IMR-90 (cell line): Measurements from ENCODE around the gene NRIP1. TPM values are rescaled to one million over a fixed set of nuclear protein-coding genes. Genes with fewer than 3 reads are reported as not detected.
A peak's percentile ranks its signal among the peaks of the same experiment; 100 is the strongest.

Experiments used
- ATAC-seq: fragments of 200-7000 bp; cut with Tn5 transposase; 2 replicates; pipeline ENCODE4 v1.9.1; 2020; ENCODE audit warnings: low read depth, mild to moderate bottlenecking, moderate library complexity
- BruUV-seq: library from RNA; stranded (reverse); fragments of 400-500 nt; replicated peaks from 2 replicates; lab custom pipeline; 2021; lab: Mats Ljungman, UMichigan
- CTCF ChIA-PET: fragments of 300-600 bp; formaldehyde crosslinking; extraction: SDS; loops from one replicate; lab custom pipeline; 2021; ENCODE audit warnings: antibody characterized with exemption; lab: Yijun Ruan, JAX
- POLR2A ChIA-PET: fragments of 300-600 bp; sonication (Branson Sonifier 250); formaldehyde crosslinking; loops from one replicate; lab custom pipeline; 2022; ENCODE audit warnings: antibody characterized with exemption; ENCODE audit not compliant: unreplicated experiment; lab: Charles Lee
- DNase-seq: peaks from one replicate; pipeline ENCODE4 v3.0.0; 2013
- H2AFZ ChIP-seq: replicated peaks from 2 replicates; pipeline ENCODE3; 2013; ENCODE audit warnings: low read length, mild to moderate bottlenecking; ENCODE audit not compliant: poor library complexity
- H2AK5ac ChIP-seq: 2 replicates; pipeline ENCODE4 v1.6.1; 2013; ENCODE audit warnings: low read depth, low read length, inconsistent platforms
- H2AK9ac ChIP-seq: replicated peaks from 2 replicates; pipeline ENCODE3; 2013; ENCODE audit warnings: mild to moderate bottlenecking, low read depth, low read length, moderate library complexity; ENCODE audit not compliant: poor library complexity
- H2BK120ac ChIP-seq: 2 replicates; pipeline ENCODE4 v1.6.1; 2013; ENCODE audit warnings: low read depth, low read length, inconsistent platforms
- H2BK15ac ChIP-seq: 3 replicates; pipeline ENCODE4 v1.6.1; 2013; ENCODE audit warnings: low read depth, low read length, inconsistent platforms
- H2BK20ac ChIP-seq: 2 replicates; pipeline ENCODE4 v1.6.1; 2013; ENCODE audit warnings: low read depth, mild to moderate bottlenecking, inconsistent platforms, low read length, moderate library complexity
- H2BK5ac ChIP-seq: 2 replicates; pipeline ENCODE4 v1.6.1; 2013; ENCODE audit warnings: mild to moderate bottlenecking, low read depth, low read length, inconsistent platforms; ENCODE audit not compliant: poor library complexity, severe bottlenecking
- H3K14ac ChIP-seq: replicated peaks from 2 replicates; pipeline ENCODE4 v1.6.1; 2013; ENCODE audit warnings: low read depth, low read length, inconsistent platforms
- H3K18ac ChIP-seq: 2 replicates; pipeline ENCODE4 v1.6.1; 2013; ENCODE audit warnings: low read depth, low read length, control low read depth
- H3K23ac ChIP-seq: 2 replicates; pipeline ENCODE4 v1.6.1; 2013; ENCODE audit warnings: low read depth, low read length, inconsistent platforms
- H3K27ac ChIP-seq: 2 replicates; pipeline ENCODE4 v1.5.1; 2013; ENCODE audit warnings: mild to moderate bottlenecking, control low read depth, low read length; ENCODE audit not compliant: insufficient read depth
- H3K27me3 ChIP-seq: 2 replicates; pipeline ENCODE4 v1.6.1; 2013; ENCODE audit warnings: low read length; ENCODE audit not compliant: control insufficient read depth, insufficient read depth
- H3K36me3 ChIP-seq: 2 replicates; pipeline ENCODE4 v1.6.1; 2013; ENCODE audit warnings: low read length, mixed read lengths; ENCODE audit not compliant: control insufficient read depth, insufficient read depth
- H3K4ac ChIP-seq: 2 replicates; pipeline ENCODE4 v1.6.1; 2013; ENCODE audit warnings: low read depth, low read length, inconsistent platforms
- H3K4me1 ChIP-seq: 2 replicates; pipeline ENCODE4 v1.6.1; 2013; ENCODE audit warnings: low read length, mixed read lengths; ENCODE audit not compliant: control insufficient read depth, insufficient read depth
- H3K4me2 ChIP-seq: 2 replicates; pipeline ENCODE4 v1.6.1; 2013; ENCODE audit warnings: low read depth, mild to moderate bottlenecking, control low read depth, low read length, moderate library complexity
- H3K4me3 ChIP-seq: 2 replicates; pipeline ENCODE4 v1.5.1; 2013; ENCODE audit warnings: low read depth, mild to moderate bottlenecking, control low read depth, low read length, moderate library complexity; ENCODE audit not compliant: insufficient read depth
- H3K56ac ChIP-seq: 2 replicates; pipeline ENCODE4 v1.6.1; 2013; ENCODE audit warnings: low read length, inconsistent platforms; ENCODE audit not compliant: insufficient read depth; ENCODE audit errors: extremely low read depth
- H3K79me1 ChIP-seq, 2 experiments: 2 replicates each; pipeline ENCODE4 v1.6.1; 2013; ENCODE audit warnings: low read length in 2 of 2, inconsistent platforms in 1 of 2, low read depth in 1 of 2
- H3K9ac ChIP-seq: 2 replicates; pipeline ENCODE4 v1.6.1; 2013; ENCODE audit warnings: low read depth, low read length, control low read depth
- H3K9me1 ChIP-seq: 2 replicates; pipeline ENCODE4 v1.6.1; 2013; ENCODE audit warnings: low read length, inconsistent platforms; ENCODE audit not compliant: insufficient read depth
- H3K9me3 ChIP-seq: 2 replicates; pipeline ENCODE4 v1.6.1; 2013; ENCODE audit warnings: low read length; ENCODE audit not compliant: control insufficient read depth, insufficient read depth
- H4K20me1 ChIP-seq: 2 replicates; pipeline ENCODE4 v1.6.1; 2013; ENCODE audit warnings: low read length, inconsistent platforms; ENCODE audit not compliant: insufficient read depth
- H4K5ac ChIP-seq: 2 replicates; pipeline ENCODE4 v1.6.1; 2013; ENCODE audit warnings: mild to moderate bottlenecking, low read depth, low read length, control low read depth
- H4K8ac ChIP-seq, 2 experiments: 2 replicates each; pipeline ENCODE4 v1.6.1; 2013; ENCODE audit warnings: low read depth in 2 of 2, low read length in 2 of 2, control low read depth in 1 of 2, inconsistent platforms in 1 of 2
- H4K91ac ChIP-seq: 2 replicates; pipeline ENCODE4 v1.6.1; 2013; ENCODE audit warnings: low read depth, low read length, inconsistent platforms; ENCODE audit not compliant: insufficient read depth
- BHLHE40 ChIP-seq: fragments of 150-350 bp; IDR thresholded peaks from 2 replicates; pipeline ENCODE4 v1.6.1; 2016; ENCODE audit warnings: mild to moderate bottlenecking, low read depth, low read length
- CEBPB ChIP-seq: IDR thresholded peaks from 2 replicates; pipeline ENCODE4 v1.6.1; 2012; ENCODE audit warnings: low read depth, low read length, improper control_type of control experiment
- CHD1 ChIP-seq: IDR thresholded peaks from 2 replicates; pipeline ENCODE4 v1.6.1; 2012; ENCODE audit warnings: low read depth, low read length, improper control_type of control experiment
- FOS ChIP-seq: fragments of 150-350 bp; IDR thresholded peaks from 2 replicates; pipeline ENCODE4 v1.6.1; 2016; ENCODE audit warnings: low read depth, low read length
- MAFK ChIP-seq: IDR thresholded peaks from 2 replicates; pipeline ENCODE4 v1.6.1; 2012; ENCODE audit warnings: low read depth, low read length, improper control_type of control experiment
- MAZ ChIP-seq: IDR thresholded peaks from 2 replicates; pipeline ENCODE4 v1.6.1; 2012; ENCODE audit warnings: low read depth, mild to moderate bottlenecking, low read length, improper control_type of control experiment, moderate library complexity, borderline replicate concordance
- MXI1 ChIP-seq: IDR thresholded peaks from 2 replicates; pipeline ENCODE4 v1.6.1; 2012; ENCODE audit warnings: low read depth, mild to moderate bottlenecking, low read length, moderate library complexity, borderline replicate concordance
- NFE2L2 ChIP-seq: fragments of 150-350 bp; IDR thresholded peaks from 2 replicates; pipeline ENCODE4 v1.6.1; 2016; ENCODE audit warnings: low read depth, mild to moderate bottlenecking, low read length
- POLR2A ChIP-seq: IDR thresholded peaks from 2 replicates; pipeline ENCODE4 v1.6.1; 2012; ENCODE audit warnings: mild to moderate bottlenecking, low read depth, low read length
- RAD21 ChIP-seq: IDR thresholded peaks from 2 replicates; pipeline ENCODE4 v1.6.1; 2012; ENCODE audit warnings: low read length, improper control_type of control experiment
- RCOR1 ChIP-seq: IDR thresholded peaks from 2 replicates; pipeline ENCODE4 v1.6.1; 2012; ENCODE audit warnings: mild to moderate bottlenecking, low read length, improper control_type of control experiment; ENCODE audit not compliant: insufficient replicate concordance
- RFX5 ChIP-seq: IDR thresholded peaks from 2 replicates; pipeline ENCODE4 v1.8.0; 2012; ENCODE audit warnings: low read depth, mild to moderate bottlenecking, low read length, moderate library complexity
- SMC3 ChIP-seq: fragments of 150-350 bp; IDR thresholded peaks from 2 replicates; pipeline ENCODE4 v1.6.1; 2016; ENCODE audit warnings: low read depth, mild to moderate bottlenecking, antibody characterized with exemption, low read length, moderate library complexity
- WGBS, 2 experiments: methylation state at CpG; one replicate each; pipeline versions ENCODE4 v1.1.5 to v1.1.7; 2013; ENCODE audit warnings: missing lambda C conversion rate in 2 of 2; ENCODE audit not compliant: insufficient read length in 1 of 2; ENCODE audit errors: extremely low coverage in 2 of 2; 5-methylcytosine and 5-hydroxymethylcytosine counted together
- dilution Hi-C: fragments of 300-500 bp; cut with HindIII; formaldehyde crosslinking; loops from one replicate; pipeline ENCODE4 v1.14.3; 2018; ENCODE audit warnings: low sequenced_read_pairs; ENCODE audit not compliant: unreplicated experiment
- in situ Hi-C: fragments of 300-500 bp; cut with MboI; formaldehyde crosslinking; loops from 3 replicates; pipeline ENCODE4 v1.14.3; 2019; ENCODE audit warnings: low sequenced_read_pairs, inconsistent platforms, mixed read lengths
- intact Hi-C: fragments of 100-400 bp; cut with micrococcal nuclease; formaldehyde crosslinking; loops from 2 replicates; pipeline ENCODE4 v1.10.0; 2022
- polyA plus RNA-seq, 3 experiments: library from polyadenylated mRNA; depleted of rRNA; stranded (reverse); fragments of >200 nt; gene quantifications; 2 replicates each; pipeline ENCODE4 v1.2.3, GENCODE V29; 2012; ENCODE audit warnings: low replicate concordance in 1 of 3
- total RNA-seq: library from RNA; depleted of rRNA; stranded (reverse); fragments of >200 nt; gene quantifications from 2 replicates; pipeline ENCODE4 v1.2.3, GENCODE V29; 2012
- TF ChIP-seq, protein P1 (sequence below): fragments of 150-350 bp; IDR thresholded peaks from 2 replicates; pipeline ENCODE4 v1.6.1; 2016; ENCODE audit warnings: low read depth, mild to moderate bottlenecking, low read length, moderate library complexity, borderline replicate concordance
- TF ChIP-seq, protein P2 (sequence below): fragments of 150-350 bp; IDR thresholded peaks from 2 replicates; pipeline ENCODE4 v1.6.1; 2017; ENCODE audit warnings: mild to moderate bottlenecking, antibody characterized with exemption, low read length, low read depth

The NRIP1 gene
- total and polyA plus RNA-seq, 2 of the 4 experiments (the other 2 are of a cell fraction), result 9.6 to 73.8 TPM

DNA sequence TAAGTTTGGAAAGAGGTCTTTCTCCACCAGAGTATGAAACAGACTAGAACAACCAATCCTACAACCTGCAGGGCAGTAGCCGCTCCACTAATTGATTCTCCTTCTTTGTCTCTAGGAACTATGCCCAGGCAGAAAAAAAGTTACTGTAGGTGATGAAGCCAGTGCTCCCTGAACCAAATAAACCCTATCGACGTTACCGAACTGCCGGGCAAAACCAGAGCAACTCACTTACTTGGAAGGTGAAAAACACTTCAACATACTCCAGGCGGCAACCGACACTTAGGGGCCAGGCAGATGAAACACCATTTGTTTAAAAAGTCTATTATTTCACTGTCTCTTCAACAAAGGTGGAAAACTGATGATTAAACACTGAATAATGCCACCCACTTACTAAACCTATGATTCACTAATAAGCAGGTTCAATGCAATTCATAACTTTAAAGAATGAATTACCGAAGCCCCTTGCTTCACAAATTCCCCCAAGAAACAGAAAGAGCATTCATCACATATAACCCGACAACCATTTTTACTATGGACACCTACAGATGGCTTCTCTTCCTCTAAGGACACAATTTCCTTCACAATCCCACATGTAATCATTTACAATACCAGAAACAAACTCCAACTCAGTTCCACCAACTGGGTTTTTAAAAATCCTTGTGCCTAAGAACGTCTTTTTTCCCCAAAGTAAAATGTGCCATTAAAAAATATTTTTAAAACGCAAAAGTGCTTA, 1.6 kb downstream of the NRIP1 start (continued):
- TF ChIP-seq FOS (no peak), RFX5 (no peak)

DNA sequence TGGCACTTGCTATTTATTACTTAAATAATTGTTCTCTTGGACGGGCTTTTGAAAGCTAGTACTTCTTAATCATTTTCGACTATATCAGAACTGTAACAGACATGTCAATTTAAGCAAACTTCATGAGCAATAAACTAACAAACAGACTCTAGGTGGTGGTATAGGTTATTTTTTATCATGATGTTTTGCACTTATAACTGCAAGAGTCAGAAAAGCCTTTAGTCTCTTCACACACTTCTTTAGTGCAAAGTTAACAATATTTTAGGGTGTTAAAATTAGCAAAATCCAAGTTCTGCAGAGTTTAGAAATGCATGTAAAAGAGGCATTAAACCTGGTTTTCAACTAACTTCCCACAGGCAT, 2.2 kb downstream of the NRIP1 start:
- DNase-seq (no peak), ATAC-seq (no peak)
- H3K23ac ChIP-seq, result no peak overlapping the region
- H2AK5ac ChIP-seq, result no peak overlapping the region
- H3K79me1 ChIP-seq, result peaks cover 0 to 9% of the 10 kb centered on the region in 2 experiments; a peak in 1 of 4 replicates
- H4K8ac ChIP-seq, result peak overlapping the region in 1 of 2 experiments; percentile 3; a peak in 1 of 4 replicates
- no peaks in the 10 kb centered on the region; the same call in 1 of the 2 replicates for H3K4me1 ChIP-seq
- in situ Hi-C loops, result loop anchor here (10.0 kb wide), 1 partner anchor 188 kb away; no protein-coding TSS in a partner anchor
- H2BK15ac ChIP-seq, result no peak overlapping the region
- POLR2A ChIA-PET, result no interaction called here
- H3K4me3 ChIP-seq, result peak overlapping the region; percentile 99
- H4K91ac ChIP-seq, result no peak overlapping the region
- 0 out of 2 replicates have a peak overlapping the region, but pooled peaks have one; percentile 92 for H3K56ac ChIP-seq
- H3K27ac ChIP-seq, result no peak overlapping the region
- H2BK5ac ChIP-seq, result peak overlapping the region; percentile 90
- BruUV-seq, result no TSS peak
- H2AFZ ChIP-seq, result no peak overlapping the region
- H3K36me3 ChIP-seq, result no peaks in the 10 kb centered on the region
- H3K9me1 ChIP-seq, result no peaks in the 10 kb centered on the region; the same call in 1 of the 2 replicates
- no peak overlapping the region for H3K4ac ChIP-seq
- no peak overlapping the region for H2AK9ac ChIP-seq
- H4K20me1 ChIP-seq, result peaks cover 43% of the 10 kb centered on the region
- intact Hi-C loops, result loop anchor here (2.0 to 5.0 kb wide), 3 partner anchors 52 to 145 kb away; no protein-coding TSS in a partner anchor
- peak overlapping the region; percentile 99; the same call in 1 of the 2 replicates for H3K9ac ChIP-seq
- H3K27me3 ChIP-seq, result no peaks in the 10 kb centered on the region
- H3K18ac ChIP-seq, result no peak overlapping the region
- dilution Hi-C loops, result no loop called here
- H3K4me2 ChIP-seq, result peak overlapping the region; percentile 71
- no peak overlapping the region for H4K5ac ChIP-seq
- CTCF ChIA-PET, result no interaction called here
- H3K9me3 ChIP-seq, result no peaks in the 10 kb centered on the region
- no peak overlapping the region for H2BK20ac ChIP-seq
- H2BK120ac ChIP-seq, result no peak overlapping the region
- no CpG with 5 or more reads among the region's 2 CpGs for WGBS, 2 experiments
- no peak overlapping the region for H3K14ac ChIP-seq
- TF ChIP-seq NFE2L2 (no peak), RFX5 (no peak), POLR2A (no peak), MAFK (no peak), SMC3 (no peak), BHLHE40 (no peak), CHD1 (no peak), MXI1 (no peak), RCOR1 (no peak), FOS (no peak), CEBPB (no peak), RAD21 (no peak), MAZ (no peak)
- TF ChIP-seq, protein P1, sequence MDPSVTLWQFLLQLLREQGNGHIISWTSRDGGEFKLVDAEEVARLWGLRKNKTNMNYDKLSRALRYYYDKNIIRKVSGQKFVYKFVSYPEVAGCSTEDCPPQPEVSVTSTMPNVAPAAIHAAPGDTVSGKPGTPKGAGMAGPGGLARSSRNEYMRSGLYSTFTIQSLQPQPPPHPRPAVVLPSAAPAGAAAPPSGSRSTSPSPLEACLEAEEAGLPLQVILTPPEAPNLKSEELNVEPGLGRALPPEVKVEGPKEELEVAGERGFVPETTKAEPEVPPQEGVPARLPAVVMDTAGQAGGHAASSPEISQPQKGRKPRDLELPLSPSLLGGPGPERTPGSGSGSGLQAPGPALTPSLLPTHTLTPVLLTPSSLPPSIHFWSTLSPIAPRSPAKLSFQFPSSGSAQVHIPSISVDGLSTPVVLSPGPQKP, result no peak
- TF ChIP-seq, protein P2, sequence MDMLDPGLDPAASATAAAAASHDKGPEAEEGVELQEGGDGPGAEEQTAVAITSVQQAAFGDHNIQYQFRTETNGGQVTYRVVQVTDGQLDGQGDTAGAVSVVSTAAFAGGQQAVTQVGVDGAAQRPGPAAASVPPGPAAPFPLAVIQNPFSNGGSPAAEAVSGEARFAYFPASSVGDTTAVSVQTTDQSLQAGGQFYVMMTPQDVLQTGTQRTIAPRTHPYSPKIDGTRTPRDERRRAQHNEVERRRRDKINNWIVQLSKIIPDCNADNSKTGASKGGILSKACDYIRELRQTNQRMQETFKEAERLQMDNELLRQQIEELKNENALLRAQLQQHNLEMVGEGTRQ, result no peak
